WTC11 (cell line): ENCODE measurements around the gene TSC22D3.
"Not testable (repeated sequence)": the region's sequence is repeated elsewhere in the genome, so short reads cannot be mapped to it uniquely, and the experiment has no call there.

Experiments
- ELF4 ChIP-seq: sonication (generic); formaldehyde crosslinking; IDR thresholded peaks from 2 replicates; pipeline ENCODE4 v1.8.1; 2022; ENCODE audit warnings: low read depth, mild to moderate bottlenecking, moderate library complexity, missing genetic modification reagents
- FOXP1 ChIP-seq: sonication (generic); formaldehyde crosslinking; IDR thresholded peaks from 2 replicates; pipeline ENCODE4 v1.8.0; 2022; ENCODE audit warnings: missing genetic modification reagents, mild to moderate bottlenecking, moderate library complexity, borderline replicate concordance
- RELA ChIP-seq: sonication (generic); formaldehyde crosslinking; IDR thresholded peaks from 2 replicates; pipeline ENCODE4 v1.8.1; 2022; ENCODE audit warnings: missing genetic modification reagents, mild to moderate bottlenecking, borderline replicate concordance
- TF ChIP-seq, protein P1 (sequence below): fragments of 200-600 bp; IDR thresholded peaks from 2 replicates; pipeline ENCODE4 v1.8.0; 2022; ENCODE audit warnings: antibody characterized with exemption
- TF ChIP-seq, protein P2 (sequence below): sonication (generic); formaldehyde crosslinking; conservative IDR thresholded peaks from 2 replicates; pipeline ENCODE4 v1.8.1; 2022; ENCODE audit warnings: mild to moderate bottlenecking, missing genetic modification reagents
- TF ChIP-seq, protein P3 (sequence below): sonication (generic); formaldehyde crosslinking; IDR thresholded peaks from 2 replicates; pipeline ENCODE4 v1.8.0; 2022; ENCODE audit warnings: mild to moderate bottlenecking, missing genetic modification reagents
- TF ChIP-seq, protein P4 (sequence below): sonication (generic); formaldehyde crosslinking; IDR thresholded peaks from 2 replicates; pipeline ENCODE4 v1.8.0; 2022; ENCODE audit warnings: mild to moderate bottlenecking, missing genetic modification reagents
- TF ChIP-seq, protein P5 (sequence below): sonication (generic); formaldehyde crosslinking; IDR thresholded peaks from 2 replicates; pipeline ENCODE4 v1.8.0; 2022; ENCODE audit warnings: mild to moderate bottlenecking, missing genetic modification reagents

DNA sequence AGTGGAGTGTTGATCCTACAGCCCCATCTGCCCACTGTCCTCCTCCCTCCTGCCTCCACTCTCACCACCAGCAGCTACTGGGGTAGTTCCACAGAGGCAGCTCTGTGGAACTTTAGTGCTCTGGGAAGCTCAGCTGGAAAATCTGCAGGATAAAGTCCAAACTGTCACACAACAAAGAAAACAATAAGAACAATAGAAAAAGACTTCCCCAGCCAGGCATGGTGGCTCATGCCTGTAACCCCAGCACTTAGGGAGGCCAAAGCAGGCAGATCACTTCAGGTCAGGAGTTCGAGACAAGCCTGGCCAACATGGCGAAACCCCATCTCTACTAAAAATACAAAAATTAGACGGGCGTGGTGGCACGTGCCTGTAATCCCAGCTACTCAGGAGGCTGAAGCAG, 106.9 kb downstream of the TSC22D3 start:
- not testable (repeated sequence) for TF ChIP-seq RELA; FOXP1; ELF4 (CRISPR knock-in tag)
- TF ChIP-seq, protein P1, sequence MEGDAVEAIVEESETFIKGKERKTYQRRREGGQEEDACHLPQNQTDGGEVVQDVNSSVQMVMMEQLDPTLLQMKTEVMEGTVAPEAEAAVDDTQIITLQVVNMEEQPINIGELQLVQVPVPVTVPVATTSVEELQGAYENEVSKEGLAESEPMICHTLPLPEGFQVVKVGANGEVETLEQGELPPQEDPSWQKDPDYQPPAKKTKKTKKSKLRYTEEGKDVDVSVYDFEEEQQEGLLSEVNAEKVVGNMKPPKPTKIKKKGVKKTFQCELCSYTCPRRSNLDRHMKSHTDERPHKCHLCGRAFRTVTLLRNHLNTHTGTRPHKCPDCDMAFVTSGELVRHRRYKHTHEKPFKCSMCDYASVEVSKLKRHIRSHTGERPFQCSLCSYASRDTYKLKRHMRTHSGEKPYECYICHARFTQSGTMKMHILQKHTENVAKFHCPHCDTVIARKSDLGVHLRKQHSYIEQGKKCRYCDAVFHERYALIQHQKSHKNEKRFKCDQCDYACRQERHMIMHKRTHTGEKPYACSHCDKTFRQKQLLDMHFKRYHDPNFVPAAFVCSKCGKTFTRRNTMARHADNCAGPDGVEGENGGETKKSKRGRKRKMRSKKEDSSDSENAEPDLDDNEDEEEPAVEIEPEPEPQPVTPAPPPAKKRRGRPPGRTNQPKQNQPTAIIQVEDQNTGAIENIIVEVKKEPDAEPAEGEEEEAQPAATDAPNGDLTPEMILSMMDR: not testable (repeated sequence)
- TF ChIP-seq, protein P2, sequence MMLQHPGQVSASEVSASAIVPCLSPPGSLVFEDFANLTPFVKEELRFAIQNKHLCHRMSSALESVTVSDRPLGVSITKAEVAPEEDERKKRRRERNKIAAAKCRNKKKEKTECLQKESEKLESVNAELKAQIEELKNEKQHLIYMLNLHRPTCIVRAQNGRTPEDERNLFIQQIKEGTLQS (CRISPR knock-in tag): not testable (repeated sequence)
- TF ChIP-seq, protein P3, sequence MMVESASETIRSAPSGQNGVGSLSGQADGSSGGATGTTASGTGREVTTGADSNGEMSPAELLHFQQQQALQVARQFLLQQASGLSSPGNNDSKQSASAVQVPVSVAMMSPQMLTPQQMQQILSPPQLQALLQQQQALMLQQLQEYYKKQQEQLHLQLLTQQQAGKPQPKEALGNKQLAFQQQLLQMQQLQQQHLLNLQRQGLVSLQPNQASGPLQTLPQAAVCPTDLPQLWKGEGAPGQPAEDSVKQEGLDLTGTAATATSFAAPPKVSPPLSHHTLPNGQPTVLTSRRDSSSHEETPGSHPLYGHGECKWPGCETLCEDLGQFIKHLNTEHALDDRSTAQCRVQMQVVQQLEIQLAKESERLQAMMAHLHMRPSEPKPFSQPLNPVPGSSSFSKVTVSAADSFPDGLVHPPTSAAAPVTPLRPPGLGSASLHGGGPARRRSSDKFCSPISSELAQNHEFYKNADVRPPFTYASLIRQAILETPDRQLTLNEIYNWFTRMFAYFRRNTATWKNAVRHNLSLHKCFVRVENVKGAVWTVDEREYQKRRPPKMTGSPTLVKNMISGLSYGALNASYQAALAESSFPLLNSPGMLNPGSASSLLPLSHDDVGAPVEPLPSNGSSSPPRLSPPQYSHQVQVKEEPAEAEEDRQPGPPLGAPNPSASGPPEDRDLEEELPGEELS (CRISPR knock-in tag): not testable (repeated sequence)
- TF ChIP-seq, protein P4, sequence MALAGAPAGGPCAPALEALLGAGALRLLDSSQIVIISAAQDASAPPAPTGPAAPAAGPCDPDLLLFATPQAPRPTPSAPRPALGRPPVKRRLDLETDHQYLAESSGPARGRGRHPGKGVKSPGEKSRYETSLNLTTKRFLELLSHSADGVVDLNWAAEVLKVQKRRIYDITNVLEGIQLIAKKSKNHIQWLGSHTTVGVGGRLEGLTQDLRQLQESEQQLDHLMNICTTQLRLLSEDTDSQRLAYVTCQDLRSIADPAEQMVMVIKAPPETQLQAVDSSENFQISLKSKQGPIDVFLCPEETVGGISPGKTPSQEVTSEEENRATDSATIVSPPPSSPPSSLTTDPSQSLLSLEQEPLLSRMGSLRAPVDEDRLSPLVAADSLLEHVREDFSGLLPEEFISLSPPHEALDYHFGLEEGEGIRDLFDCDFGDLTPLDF (CRISPR knock-in tag): not testable (repeated sequence)
- TF ChIP-seq, protein P5, sequence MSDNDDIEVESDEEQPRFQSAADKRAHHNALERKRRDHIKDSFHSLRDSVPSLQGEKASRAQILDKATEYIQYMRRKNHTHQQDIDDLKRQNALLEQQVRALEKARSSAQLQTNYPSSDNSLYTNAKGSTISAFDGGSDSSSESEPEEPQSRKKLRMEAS (CRISPR knock-in tag): not testable (repeated sequence)
